ENCODE results near the gene C11orf24.

The C11orf24 gene

GRCh38 chr11:68212421-68213134 lies 59.2 kb downstream of the C11orf24 start:
- peak overlapping the region; percentile 87 for H3K4me3 ChIP-seq (ENCODE audit: low read depth, low read length)

DNA sequence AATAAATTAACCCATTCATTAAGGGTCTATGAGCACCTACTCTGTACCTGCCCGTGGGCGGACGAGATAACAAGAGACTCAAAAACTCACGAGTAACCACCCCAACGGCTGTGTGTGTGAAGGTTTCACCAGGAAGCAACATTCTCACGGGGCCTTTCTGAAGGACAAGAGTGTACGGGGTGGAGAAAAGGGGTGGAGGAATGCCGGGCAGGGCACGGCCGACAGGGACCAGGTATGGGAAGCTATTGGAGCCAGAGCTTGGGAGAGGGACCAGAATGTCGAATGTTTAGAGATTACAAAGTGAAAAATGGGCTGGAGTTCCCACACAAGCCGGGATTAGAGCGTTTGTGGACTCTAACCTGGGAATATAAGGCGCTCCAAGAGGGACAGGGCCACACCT lies 60.2 kb downstream of the C11orf24 start:
- peak overlapping the region; percentile 87 for H3K4me3 ChIP-seq (ENCODE audit: low read depth, low read length)
